ENCODE results near the gene GCAT.
A peak's percentile ranks its signal among the peaks of the same experiment; 100 is the strongest.

DNA sequence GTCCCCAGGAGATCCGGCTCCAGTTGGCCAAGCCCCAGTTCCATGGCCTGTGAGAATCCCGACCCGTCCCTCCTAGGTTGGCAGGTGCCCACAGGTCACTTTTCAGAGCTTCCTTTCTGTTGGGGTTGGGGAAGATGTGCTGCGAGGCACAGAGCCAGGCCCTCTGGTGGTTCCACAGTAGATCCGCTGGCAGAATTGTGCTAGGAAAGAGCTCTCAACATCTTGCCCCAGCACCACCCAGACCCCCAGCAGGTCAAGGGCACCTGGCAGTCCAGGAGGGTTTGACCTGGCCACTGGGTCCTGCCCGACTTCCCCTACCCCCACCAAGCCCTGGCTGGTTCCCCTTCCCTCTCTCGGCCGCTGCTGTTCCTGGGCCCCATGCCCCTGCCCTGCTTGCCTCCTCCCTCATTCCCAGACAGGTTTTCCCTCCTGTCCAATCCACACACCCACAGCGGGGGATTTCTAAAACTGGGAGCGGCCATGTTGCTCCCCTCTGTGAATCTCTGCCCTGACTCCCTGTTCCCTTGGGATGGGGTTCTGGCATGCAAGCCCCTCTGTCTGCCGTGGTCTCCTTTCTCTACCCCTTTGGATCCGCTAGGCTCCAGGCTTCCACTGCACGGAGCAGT is 26.2 kb upstream of the GCAT start:
- TF ChIP-seq, protein P1, sequence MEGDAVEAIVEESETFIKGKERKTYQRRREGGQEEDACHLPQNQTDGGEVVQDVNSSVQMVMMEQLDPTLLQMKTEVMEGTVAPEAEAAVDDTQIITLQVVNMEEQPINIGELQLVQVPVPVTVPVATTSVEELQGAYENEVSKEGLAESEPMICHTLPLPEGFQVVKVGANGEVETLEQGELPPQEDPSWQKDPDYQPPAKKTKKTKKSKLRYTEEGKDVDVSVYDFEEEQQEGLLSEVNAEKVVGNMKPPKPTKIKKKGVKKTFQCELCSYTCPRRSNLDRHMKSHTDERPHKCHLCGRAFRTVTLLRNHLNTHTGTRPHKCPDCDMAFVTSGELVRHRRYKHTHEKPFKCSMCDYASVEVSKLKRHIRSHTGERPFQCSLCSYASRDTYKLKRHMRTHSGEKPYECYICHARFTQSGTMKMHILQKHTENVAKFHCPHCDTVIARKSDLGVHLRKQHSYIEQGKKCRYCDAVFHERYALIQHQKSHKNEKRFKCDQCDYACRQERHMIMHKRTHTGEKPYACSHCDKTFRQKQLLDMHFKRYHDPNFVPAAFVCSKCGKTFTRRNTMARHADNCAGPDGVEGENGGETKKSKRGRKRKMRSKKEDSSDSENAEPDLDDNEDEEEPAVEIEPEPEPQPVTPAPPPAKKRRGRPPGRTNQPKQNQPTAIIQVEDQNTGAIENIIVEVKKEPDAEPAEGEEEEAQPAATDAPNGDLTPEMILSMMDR (IDR thresholded peaks at IDR 0.05; ENCODE audit: insufficient read depth, low read depth, low read length) = peak; percentile 15
- no peak for TF ChIP-seq EZH2 (IDR thresholded peaks at IDR 0.05; ENCODE audit: insufficient read depth, low read length)
